K562 (cell line): ENCODE results near the gene VPS11. TPM values are rescaled to one million over a fixed set of nuclear protein-coding genes. Genes with fewer than 3 reads are reported as not detected.

ENCODE experiments used
- ATAC-seq: fragments of 200-7000 bp; cut with Tn5 transposase; 3 replicates; pipeline ENCODE4 v1.9.1; 2020; ENCODE audit warnings: moderate library complexity
- BruUV-seq: library from RNA; stranded (reverse); fragments of 400-500 nt; replicated peaks from 2 replicates; lab custom pipeline; 2021; lab: Mats Ljungman, UMichigan
- CTCF ChIA-PET: fragments of 300-600 bp; formaldehyde crosslinking; extraction: SDS; loops from one replicate; lab custom pipeline; 2021; ENCODE audit warnings: low intra/inter-chr PET ratio; lab: Yijun Ruan, JAX
- POLR2A ChIA-PET: fragments of 300-600, 350-650 bp; sonication (Branson Sonifier 250); formaldehyde crosslinking; extraction: SDS; loops from one replicate; lab custom pipeline; 2021; ENCODE audit warnings: antibody characterized with exemption, inconsistent platforms; lab: Yijun Ruan, JAX
- DNase-seq, 4 experiments: peaks; one replicate each; pipeline versions ENCODE4 v3.0.0 to v3.0.0-alpha.2; 2011 to 2018; ENCODE audit warnings: low spot score in 3 of 4, mixed read lengths in 3 of 4; ENCODE audit errors: extremely low read depth in 1 of 4
- FAIRE-seq: peaks from 2 replicates; lab custom pipeline; 2011; peaks lifted over from hg19 to GRCh38; lab: Jason Lieb, UNC
- H2AFZ ChIP-seq: 2 replicates; pipeline ENCODE4 v1.6.0; 2011; ENCODE audit warnings: low read depth, low read length, control low read depth, inconsistent platforms
- H3K27ac ChIP-seq: fragments of 200-600 bp; 3 replicates; pipeline ENCODE4 v1.8.0; 2011; ENCODE audit warnings: low read depth, mild to moderate bottlenecking, control low read depth, inconsistent platforms, low read length, moderate library complexity, mixed read lengths; ENCODE audit errors: extremely low read depth
- H3K27me3 ChIP-seq, 2 experiments: fragments of 300-600 bp in 1 of 2; 2 replicates in 1 of 2; 3 replicates in 1 of 2; pipeline versions ENCODE4 v1.6.0 to v1.8.0; 2011; ENCODE audit warnings: inconsistent platforms in 2 of 2, low read length in 2 of 2, mild to moderate bottlenecking in 1 of 2, mixed read lengths in 1 of 2, moderate library complexity in 1 of 2; ENCODE audit not compliant: control insufficient read depth in 2 of 2, insufficient read depth in 2 of 2
- H3K36me3 ChIP-seq: fragments of 300-600 bp; 3 replicates; pipeline ENCODE4 v1.8.0; 2011; ENCODE audit warnings: mild to moderate bottlenecking, low read length, inconsistent platforms; ENCODE audit not compliant: control insufficient read depth, insufficient read depth
- H3K4me1 ChIP-seq, 2 experiments: fragments of 200-600 bp in 1 of 2; replicated peaks in 1 of 2; 2 replicates in 1 of 2; 3 replicates in 1 of 2; pipeline versions ENCODE4 v1.5.1 to v1.8.0; 2011; ENCODE audit warnings: inconsistent platforms in 2 of 2, low read length in 2 of 2, mild to moderate bottlenecking in 1 of 2, mixed read lengths in 1 of 2, moderate library complexity in 1 of 2; ENCODE audit not compliant: control insufficient read depth in 2 of 2, insufficient read depth in 2 of 2
- H3K4me2 ChIP-seq: 2 replicates; pipeline ENCODE4 v1.6.1; 2011; ENCODE audit warnings: low read length, control low read depth, inconsistent platforms, mixed read lengths; ENCODE audit not compliant: insufficient read depth
- H3K4me3 ChIP-seq: fragments of 200-600 bp; sonication (generic), shearing (Covaris generic); 2 replicates; pipeline ENCODE4 v1.5.1; 2016; ENCODE audit warnings: control low read depth, inconsistent platforms
- H3K79me2 ChIP-seq: fragments of 200-600 bp; 3 replicates; pipeline ENCODE4 v1.8.0; 2011; ENCODE audit warnings: low read length, inconsistent platforms; ENCODE audit not compliant: control insufficient read depth, insufficient read depth
- H3K9ac ChIP-seq, 2 experiments: 2 replicates each; pipeline versions ENCODE4 v1.6.0 to v1.6.1; 2011; ENCODE audit warnings: low read depth in 2 of 2, low read length in 2 of 2, control low read depth in 1 of 2, inconsistent platforms in 1 of 2, mild to moderate bottlenecking in 1 of 2, mixed read lengths in 1 of 2; ENCODE audit not compliant: insufficient read depth in 1 of 2
- H3K9me1 ChIP-seq: one replicate; pipeline ENCODE4 v1.6.0; 2011; ENCODE audit warnings: inconsistent platforms, mild to moderate bottlenecking, low read length, moderate library complexity; ENCODE audit not compliant: control insufficient read depth, insufficient read depth
- H3K9me3 ChIP-seq: replicated peaks from 2 replicates; pipeline ENCODE4 v1.5.1; 2011; ENCODE audit warnings: low read depth, low read length, inconsistent platforms; ENCODE audit not compliant: control insufficient read depth, insufficient read depth
- H4K20me1 ChIP-seq: replicated peaks from 2 replicates; pipeline ENCODE4 v1.6.1; 2011; ENCODE audit warnings: low read length, inconsistent platforms, mixed read lengths; ENCODE audit not compliant: control insufficient read depth, insufficient read depth
- BMI1 ChIP-seq: fragments of 150-350 bp; IDR thresholded peaks from 2 replicates; pipeline ENCODE4 v1.6.1; 2014; ENCODE audit warnings: low read length
- CBFB ChIP-seq: sonication (generic); formaldehyde crosslinking; IDR thresholded peaks from 2 replicates; pipeline ENCODE4 v1.4.0; 2020; ENCODE audit warnings: mild to moderate bottlenecking, missing genetic modification reagents
- CBX2 ChIP-seq: fragments of 200-600 bp; sonication (generic); IDR thresholded peaks from one replicate; pipeline ENCODE4 v1.6.1; 2012; ENCODE audit warnings: mild to moderate bottlenecking, low read length, inconsistent platforms; ENCODE audit not compliant: insufficient read depth, poor library complexity, severe bottlenecking
- CTCF ChIP-seq, 3 experiments: IDR thresholded peaks in 2 of 3; conservative IDR thresholded peaks in 1 of 3; 2 replicates each; pipeline ENCODE4 v1.5.1; 2011 to 2012; ENCODE audit warnings: low read length in 3 of 3, mild to moderate bottlenecking in 3 of 3, control low read depth in 2 of 3, improper control_type of control experiment in 1 of 3, inconsistent platforms in 1 of 3, low read depth in 1 of 3, mixed read lengths in 1 of 3, moderate library complexity in 1 of 3; ENCODE audit not compliant: insufficient read depth in 2 of 3
- FOXA1 ChIP-seq: fragments of 450-650 bp; IDR thresholded peaks from 2 replicates; pipeline ENCODE4 v1.6.1; 2016; ENCODE audit warnings: mild to moderate bottlenecking, borderline replicate concordance
- HDAC8 ChIP-seq: fragments of 450-650 bp; IDR thresholded peaks from 2 replicates; pipeline ENCODE4 v1.6.1; 2016; ENCODE audit warnings: mild to moderate bottlenecking, missing genetic modification characterization, moderate library complexity, missing compliant biosample characterization
- NR0B1 ChIP-seq: fragments of 450-650 bp; IDR thresholded peaks from one replicate; pipeline ENCODE4 v1.6.1; 2018; ENCODE audit warnings: mild to moderate bottlenecking, moderate library complexity; ENCODE audit not compliant: partially characterized antibody
- PATZ1 ChIP-seq: fragments of 250-450 bp; sonication (Bioruptor Pico); IDR thresholded peaks from 2 replicates; pipeline ENCODE4 v1.5.0; 2020; ENCODE audit warnings: mild to moderate bottlenecking, borderline replicate concordance
- PCBP2 ChIP-seq: fragments of 200-400 bp; formaldehyde crosslinking; IDR thresholded peaks from 2 replicates; pipeline ENCODE4 v1.6.1; 2018; ENCODE audit warnings: low read length, low read depth, mild to moderate bottlenecking, moderate library complexity; ENCODE audit not compliant: poor library complexity, severe bottlenecking
- POLR2A ChIP-seq: fragments of 450-650 bp; conservative IDR thresholded peaks from 2 replicates; pipeline ENCODE4 v1.6.1; 2016
- RBFOX2 ChIP-seq: fragments of 200-400 bp; formaldehyde crosslinking; IDR thresholded peaks from 2 replicates; pipeline ENCODE4 v1.6.1; 2017; ENCODE audit warnings: low read depth, mild to moderate bottlenecking, low read length, moderate library complexity
- RBM14 ChIP-seq: fragments of 200-400 bp; formaldehyde crosslinking; IDR thresholded peaks from 2 replicates; pipeline ENCODE4 v1.6.1; 2018; ENCODE audit warnings: low read depth, mild to moderate bottlenecking, low read length, moderate library complexity, borderline replicate concordance; ENCODE audit not compliant: insufficient read depth
- RCOR1 ChIP-seq, 2 experiments: IDR thresholded peaks; 2 replicates each; pipeline ENCODE4 v1.6.1; 2012; ENCODE audit warnings: low read depth in 2 of 2, low read length in 2 of 2, borderline replicate concordance in 1 of 2, improper control_type of control experiment in 1 of 2
- RUNX1 ChIP-seq: sonication (generic); IDR thresholded peaks from 2 replicates; pipeline ENCODE4 v1.6.1; 2016; ENCODE audit warnings: antibody characterized with exemption, low read depth
- SLC30A9 ChIP-seq: fragments of 250-450 bp; sonication (Bioruptor Pico); IDR thresholded peaks from 2 replicates; pipeline ENCODE4 v1.8.0; 2022; ENCODE audit warnings: mild to moderate bottlenecking, moderate library complexity
- TCF7L2 ChIP-seq: fragments of 150-350 bp; IDR thresholded peaks from 2 replicates; pipeline ENCODE4 v1.6.1; 2016; ENCODE audit warnings: low read depth, mild to moderate bottlenecking, low read length, moderate library complexity
- ZBTB8A ChIP-seq: fragments of 450-650 bp; IDR thresholded peaks from 2 replicates; pipeline ENCODE4 v1.6.1; 2018; ENCODE audit warnings: mild to moderate bottlenecking, moderate library complexity; ENCODE audit not compliant: partially characterized antibody
- ZNF12 ChIP-seq: sonication (generic); formaldehyde crosslinking; IDR thresholded peaks from 2 replicates; pipeline ENCODE4 v1.4.0; 2020; ENCODE audit warnings: mild to moderate bottlenecking, missing genetic modification reagents
- WGBS: fragments of 100-300 bp; shearing (Covaris generic); methylation state at CpG from one replicate; pipeline ENCODE4 v1.1.6; 2016; ENCODE audit warnings: low coverage, mixed read lengths; ENCODE audit not compliant: insufficient coverage; ENCODE audit errors: missing lambda C conversion rate; 5-methylcytosine and 5-hydroxymethylcytosine counted together
- in situ Hi-C: fragments of 300-500 bp; cut with MboI; formaldehyde crosslinking; loops from 4 replicates; pipeline ENCODE4 v1.15.0; 2018; ENCODE audit warnings: inconsistent platforms, mixed read lengths
- intact Hi-C: fragments of 100-400 bp; cut with micrococcal nuclease; formaldehyde crosslinking; loops from 2 replicates; pipeline ENCODE4 v1.14.2; 2022
- polyA plus RNA-seq, 8 experiments: library from polyadenylated mRNA; depleted of rRNA in 4 of 8; stranded (reverse) in 5 of 8; unstranded in 3 of 8; fragments of >200 nt; fragmentation: Nextera tagmentation in 2 of 8; fragmentation: Illumina TruSeq in 1 of 8; extraction: Ambion mirVana in 2 of 8; extraction: Trizol in 1 of 8; gene quantifications; 2 replicates each; pipeline versions ENCODE4 v1.2.1 to v1.2.3, GENCODE V29; 2011 to 2014; ENCODE audit warnings: inconsistent platforms in 1 of 8, missing spikeins in 1 of 8
- total RNA-seq, 7 experiments: library from RNA; depleted of rRNA in 6 of 7; stranded (reverse); fragments of >200 nt in 6 of 7; fragmentation: Illumina TruSeq in 2 of 7; extraction: Trizol in 2 of 7; gene quantifications; 2 replicates each; pipeline versions ENCODE4 v1.2.1 to v1.2.3, GENCODE V29; 2011 to 2021; ENCODE audit warnings: low replicate concordance in 1 of 7

VPS11 gene
- total and polyA plus RNA-seq, 9 of the 15 experiments (the other 6 are each of a cell fraction or from before 2014, with no cell fraction given), result 14.1 to 35.5 (median 27.5) TPM

GRCh38 chr11:119044708-119045107 lies 22.9 kb upstream of the VPS11 start:
- Histone ChIP-seq H3K4me3 (no peak overlapping the region), H3K36me3 (peaks cover 55% of the 10 kb centered on the region), H3K27ac (no peak overlapping the region), H3K9ac (no peak overlapping the region), H3K4me2 (no peak overlapping the region), H3K4me1 (peaks cover 4 to 6% of the 10 kb centered on the region in 2 experiments; a peak in 2 of 5 replicates), H2AFZ (no peak overlapping the region), H3K79me2 (no peaks in the 10 kb centered on the region), H3K9me1 (peaks cover 3% of the 10 kb centered on the region), H4K20me1 (no peaks in the 10 kb centered on the region), H3K27me3 (no peaks in the 10 kb centered on the region), H3K9me3 (no peaks in the 10 kb centered on the region)
- peak; percentile 29 for ATAC-seq
- peak in 2 of 4 experiments; percentile 31 to 33 for DNase-seq
- FAIRE-seq, result no peak
- BruUV-seq, result no TSS peak
- ChIA-PET CTCF (no interaction called here), POLR2A (interaction anchor here (0.6 to 9.3 kb wide), 6 partner anchors 9 to 67 kb away, joined by 3 to 132 read pairs (median 6); partner anchors contain the start of genes HYOU1 and VPS11)
- intact Hi-C loops, result no loop called here
- in situ Hi-C loops, result no loop called here
- WGBS, result 82% methylated on average over 6 of the region's 6 CpGs
- TF ChIP-seq NR0B1 (no peak), CBX2 (no peak), POLR2A (peak; percentile 37; the same call in 1 of the 2 replicates), BMI1 (no peak), RBM14 (no peak), CBFB (CRISPR knock-in tag) (no peak), PCBP2 (no peak), PATZ1 (CRISPR knock-in tag) (no peak), FOXA1 (no peak), CTCF (IDR thresholded peaks at IDR 0.05 in 2 of 3, conservative IDR thresholded peaks at IDR 0.05 in 1 of 3; ENCODE audit: insufficient read depth in 2 of 3, low read depth in 1 of 3, low read length in 3 of 3) (peak in 2 of 3 experiments; percentile 24 to 58; a peak in 4 of 6 replicates), SLC30A9 (CRISPR knock-in tag) (no peak), RCOR1 (IDR thresholded peaks at IDR 0.05; ENCODE audit: borderline replicate concordance in 1 of 2, low read depth in 2 of 2, low read length in 2 of 2) (no peak), HDAC8 (tag) (no peak), ZNF12 (CRISPR knock-in tag) (no peak), RBFOX2 (0 out of 2 replicates have a peak, but pooled peaks have one; percentile 34), TCF7L2 (no peak), ZBTB8A (no peak), RUNX1 (no peak)
